DMS153 treated with DMSO at 0.1 percent for 48 hours (cell line): ENCODE results near the gene ZNF189.

Experiments
- DNase-seq: peaks from one replicate; lab custom pipeline; 2025; ENCODE audit not compliant: unreplicated experiment; lab: John Stamatoyannopoulos, UW

Gene ZNF189

GRCh38 chr9:101417977-101418376 lies 19.3 kb downstream of the ZNF189 start:
- no peak for DNase-seq

GRCh38 chr9:101418518-101419430 lies 20.1 kb downstream of the ZNF189 start:
- no peak for DNase-seq

GRCh38 chr9:101419863-101420262 lies 21.2 kb downstream of the ZNF189 start:
- DNase-seq, result no peak

GRCh38 chr9:101421653-101422065 lies 23.0 kb downstream of the ZNF189 start:
- no peak for DNase-seq

- DNase-seq, result no peak
Observed at GRCh38 chr9:101427358-101427757, 28.7 kb downstream of the ZNF189 start.

GRCh38 chr9:101427957-101428655 lies 29.5 kb downstream of the ZNF189 start:
- no peak for DNase-seq

- DNase-seq, result no peak
Observed at GRCh38 chr9:101428909-101429308, 30.3 kb downstream of the ZNF189 start.

GRCh38 chr9:101429736-101430135 lies 31.1 kb downstream of the ZNF189 start:
- no peak for DNase-seq

GRCh38 chr9:101432171-101432570 lies 33.5 kb downstream of the ZNF189 start:
- DNase-seq, result no peak

- no peak for DNase-seq
Observed at GRCh38 chr9:101432740-101433139, 34.1 kb downstream of the ZNF189 start.

GRCh38 chr9:101433229-101433628 lies 34.6 kb downstream of the ZNF189 start:
- DNase-seq, result no peak

GRCh38 chr9:101434998-101435397 lies 36.3 kb downstream of the ZNF189 start:
- DNase-seq, result no peak

- no peak for DNase-seq
Observed at GRCh38 chr9:101435601-101436079, 37.0 kb downstream of the ZNF189 start, which contains the start of gene ALDOB. TSS of gene ALDOB (minus strand) at chr9:101435774. CDS start at chr9:101430887, 4,887 bp downstream.

- DNase-seq, result no peak
Observed at GRCh38 chr9:101437806-101438232, 39.2 kb downstream of the ZNF189 start.

GRCh38 chr9:101438523-101438922 lies 39.9 kb downstream of the ZNF189 start:
- no peak for DNase-seq

- DNase-seq, result no peak
Observed at GRCh38 chr9:101440714-101441230, 42.1 kb downstream of the ZNF189 start.

GRCh38 chr9:101442318-101442717 lies 43.7 kb downstream of the ZNF189 start:
- no peak for DNase-seq

- DNase-seq, result no peak
Observed at GRCh38 chr9:101442736-101443135, 44.1 kb downstream of the ZNF189 start.

- no peak for DNase-seq
Observed at GRCh38 chr9:101443364-101443771, 44.7 kb downstream of the ZNF189 start.

- no peak for DNase-seq
Observed at GRCh38 chr9:101445353-101446029, 46.8 kb downstream of the ZNF189 start.

GRCh38 chr9:101446732-101447131 lies 48.1 kb downstream of the ZNF189 start:
- no peak for DNase-seq
